SIG-M5 treated with dmso at 0.1 percent for 504 hours (cell line): ENCODE results near the gene RBM7.
A peak's percentile ranks its signal among the peaks of the same experiment; 100 is the strongest.

Source experiments
- DNase-seq: peaks from one replicate; lab custom pipeline; 2025; ENCODE audit not compliant: unreplicated experiment; lab: John Stamatoyannopoulos, UW

The RBM7 gene

DNA sequence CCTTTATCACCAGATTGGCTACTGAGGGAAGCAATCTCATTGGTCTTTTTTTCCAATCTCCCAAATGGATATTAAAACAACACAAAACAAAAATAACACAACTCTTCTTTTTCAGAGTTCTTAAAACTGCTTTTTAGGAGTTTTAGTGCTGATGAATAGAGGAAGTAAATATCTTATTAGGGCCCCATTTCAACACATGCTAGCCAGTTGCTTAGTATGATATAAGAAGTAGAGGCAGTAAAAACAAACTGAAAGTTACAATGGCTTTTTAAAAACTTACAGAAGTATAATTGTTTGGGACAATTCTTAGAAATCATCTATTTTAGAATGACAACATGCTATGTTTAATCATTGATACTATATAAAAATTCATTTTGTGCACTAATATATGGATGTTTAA is 3.5 kb upstream of the RBM7 start:
- DNase-seq = no peak

- no peak for DNase-seq
Observed at GRCh38 chr11:114397349-114397982, 3.0 kb upstream of the RBM7 start.

- DNase-seq = no peak
Observed at GRCh38 chr11:114398303-114398920, 2.1 kb upstream of the RBM7 start.

- no peak for DNase-seq
Observed at GRCh38 chr11:114399490-114400215, 813 bp upstream of the RBM7 start.

DNA sequence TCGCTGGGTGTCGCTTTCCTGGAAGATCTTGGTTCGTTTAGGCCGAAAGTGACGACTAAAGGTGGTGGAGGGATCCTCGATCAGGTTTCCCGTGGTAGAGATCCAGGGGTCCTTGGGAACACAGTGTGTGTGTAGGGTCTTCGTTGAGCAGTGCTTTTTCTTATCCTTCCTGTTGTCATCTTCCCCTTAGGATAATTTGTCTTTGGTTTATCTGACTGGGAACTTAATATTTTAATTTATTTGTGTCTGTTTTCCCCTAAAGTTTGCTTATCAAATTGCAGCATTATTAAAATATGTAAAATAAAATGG is 403 bp downstream of the RBM7 start:
- DNase-seq = no peak

DNA sequence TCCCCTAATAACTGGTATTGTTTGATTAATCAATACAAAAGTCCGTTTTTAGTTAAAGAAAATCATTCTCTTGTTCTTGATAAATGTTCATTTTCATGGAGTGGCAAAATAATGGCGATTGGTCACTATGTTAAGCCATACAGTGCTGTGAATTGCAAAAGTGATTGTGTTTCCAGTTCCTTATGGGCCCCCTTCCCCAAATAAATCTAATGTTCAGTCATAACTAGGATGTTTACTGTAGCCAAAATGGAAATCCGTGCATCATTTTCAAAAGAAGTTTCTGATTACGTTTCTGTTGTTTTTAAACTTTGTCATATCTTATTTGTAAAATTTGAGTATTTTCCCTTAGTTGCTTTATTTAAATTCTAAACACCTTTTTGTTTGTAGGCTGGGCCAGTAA is 845 bp downstream of the RBM7 start:
- peak; percentile 20 for DNase-seq

DNA sequence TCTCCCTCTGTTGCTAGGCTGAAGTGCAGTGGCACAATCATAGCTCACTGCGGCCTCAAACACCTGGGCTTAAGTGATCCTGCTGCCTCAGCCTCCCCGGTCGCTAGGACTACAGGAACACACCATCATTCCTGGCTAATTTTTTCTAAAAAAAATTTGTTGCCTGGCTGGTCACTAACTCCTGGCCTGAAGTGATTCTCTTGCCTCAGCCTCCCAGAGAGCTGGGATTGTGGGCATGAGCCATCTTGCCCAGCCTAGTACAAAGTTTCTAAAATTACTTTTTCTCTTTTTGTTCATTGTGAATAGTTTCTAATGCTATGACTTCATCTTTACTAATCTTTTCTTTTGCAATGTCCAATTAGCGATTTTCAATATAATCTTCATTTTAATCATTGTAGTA is 12.5 kb downstream of the RBM7 start:
- DNase-seq = no peak

GRCh38 chr11:114413958-114414357 is 13.5 kb downstream of the RBM7 start:
- DNase-seq = no peak

DNA sequence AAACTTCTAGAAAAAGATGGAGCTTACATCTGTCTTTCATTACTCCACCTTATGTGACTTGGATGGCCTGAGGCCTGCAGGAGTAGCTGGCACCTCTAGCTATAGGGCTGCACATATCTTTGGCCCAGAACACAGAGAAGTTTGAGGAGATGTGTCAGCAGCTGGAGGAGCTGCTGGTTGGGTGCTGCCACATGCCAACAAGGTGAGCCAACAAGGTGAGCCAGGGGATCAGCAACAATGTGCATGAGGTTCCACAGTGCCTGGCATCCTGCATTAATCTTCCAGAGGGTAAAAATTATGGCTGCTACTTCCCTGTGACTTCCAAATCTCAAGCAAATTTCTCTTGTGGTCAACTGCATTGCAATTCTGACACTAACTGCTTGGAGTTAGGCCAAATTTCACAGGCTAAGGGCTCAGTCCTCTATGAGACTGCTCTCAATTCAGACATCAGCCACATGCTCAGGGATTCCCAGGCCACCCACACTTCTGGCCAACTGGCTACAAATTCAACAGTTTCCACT is 16.0 kb downstream of the RBM7 start:
- DNase-seq = no peak

DNA sequence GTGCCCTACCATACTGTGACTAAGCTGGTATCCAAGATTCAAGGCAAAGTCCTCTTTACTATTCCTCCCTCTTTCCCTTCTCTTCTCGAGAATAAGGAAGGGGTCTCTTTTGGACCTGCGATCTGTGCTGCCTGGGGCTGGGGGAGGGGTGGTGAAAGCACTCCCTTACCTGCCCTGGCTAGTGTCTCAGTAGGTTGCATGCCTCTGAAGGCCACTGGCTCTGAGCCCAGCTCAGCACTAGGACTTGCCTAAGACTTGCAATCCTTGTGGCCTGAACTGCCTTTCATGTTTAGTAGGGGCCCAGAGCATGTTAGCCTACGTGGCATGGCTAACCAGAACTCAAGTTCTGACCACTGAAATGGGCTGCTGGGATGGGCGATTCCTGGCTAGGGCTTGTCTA is 25.8 kb downstream of the RBM7 start:
- DNase-seq = no peak

DNA sequence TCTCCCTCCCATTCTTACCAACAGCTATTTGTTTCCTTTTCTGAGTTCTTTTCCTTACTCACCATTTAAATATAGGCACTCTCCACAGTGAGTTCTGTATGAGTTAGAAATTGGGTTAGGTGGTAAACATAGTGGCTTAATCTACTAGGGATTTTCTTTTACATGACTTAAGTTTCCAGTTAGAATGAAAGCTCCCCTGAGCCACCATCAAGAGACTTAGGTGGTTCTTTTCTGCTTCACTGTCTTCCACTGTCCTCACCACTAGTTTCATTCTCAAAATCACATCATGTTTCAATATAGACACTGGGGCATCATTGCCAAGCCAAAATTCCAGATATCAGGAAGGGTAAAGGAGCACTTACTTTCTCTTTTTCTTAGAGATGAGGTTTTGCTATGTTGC is 29.8 kb downstream of the RBM7 start:
- DNase-seq = no peak

DNA sequence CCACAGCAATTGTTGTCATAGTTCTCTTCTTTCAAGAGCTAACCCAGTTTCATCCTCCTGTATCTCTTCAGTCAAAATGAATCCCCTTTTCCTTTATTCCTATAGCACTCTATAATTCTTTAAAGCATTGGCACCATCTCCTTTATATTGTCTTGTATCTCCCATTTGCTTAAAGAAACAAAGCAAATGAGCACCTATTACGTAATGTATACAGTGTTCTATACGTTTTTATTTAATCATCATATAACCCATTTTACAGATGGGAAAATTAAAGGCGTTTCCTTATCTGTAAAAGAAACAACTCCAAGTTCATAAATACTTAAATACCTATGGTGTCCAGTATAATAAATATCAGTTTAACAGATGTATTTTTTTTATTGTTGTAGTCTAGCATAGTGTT is 32.4 kb downstream of the RBM7 start:
- no peak for DNase-seq

DNA sequence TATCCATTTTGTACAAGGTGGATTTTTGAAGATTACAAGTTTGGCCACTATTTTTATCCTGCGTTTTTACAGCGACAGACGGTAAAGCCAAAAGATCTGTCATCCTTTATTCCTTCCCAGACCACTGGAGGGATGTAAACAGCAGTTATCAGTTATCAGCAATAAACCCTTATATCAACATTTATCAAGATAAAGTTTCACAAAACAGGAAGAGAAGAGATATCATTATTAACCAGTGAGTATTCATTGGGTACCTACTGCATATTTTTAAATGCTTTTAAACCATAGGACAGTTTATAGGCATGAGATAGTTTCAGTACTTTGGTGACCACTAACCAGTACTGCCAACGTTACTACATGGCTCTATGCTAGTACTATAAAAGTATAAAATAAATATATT is 32.9 kb downstream of the RBM7 start:
- DNase-seq = no peak

DNA sequence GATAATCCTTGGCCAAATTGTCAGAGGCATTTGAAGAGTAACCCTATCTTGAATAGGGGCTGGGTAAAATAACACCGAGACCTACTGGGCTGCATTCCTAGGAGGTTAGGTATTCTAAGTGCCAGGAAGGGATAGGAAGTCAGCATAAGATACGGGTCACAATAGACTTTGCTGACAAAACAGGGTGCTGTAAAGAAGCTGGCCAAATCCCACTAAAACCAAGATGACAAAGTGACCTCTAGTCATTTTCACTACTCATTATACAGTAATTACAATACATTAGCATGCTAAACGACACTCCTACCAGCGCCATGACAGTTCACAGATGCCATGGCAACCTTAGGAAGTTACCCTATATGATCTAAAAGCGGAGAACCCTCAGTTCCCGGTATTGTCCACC is 37.8 kb downstream of the RBM7 start:
- no peak for DNase-seq

GRCh38 chr11:114439229-114440120 is 39.0 kb downstream of the RBM7 start, which contains the start of gene REXO2:
REXO2 (plus strand) TSS chr11:114439467; CDS start chr11:114439529, 62 bp downstream.
- DNase-seq = peak; percentile 86

DNA sequence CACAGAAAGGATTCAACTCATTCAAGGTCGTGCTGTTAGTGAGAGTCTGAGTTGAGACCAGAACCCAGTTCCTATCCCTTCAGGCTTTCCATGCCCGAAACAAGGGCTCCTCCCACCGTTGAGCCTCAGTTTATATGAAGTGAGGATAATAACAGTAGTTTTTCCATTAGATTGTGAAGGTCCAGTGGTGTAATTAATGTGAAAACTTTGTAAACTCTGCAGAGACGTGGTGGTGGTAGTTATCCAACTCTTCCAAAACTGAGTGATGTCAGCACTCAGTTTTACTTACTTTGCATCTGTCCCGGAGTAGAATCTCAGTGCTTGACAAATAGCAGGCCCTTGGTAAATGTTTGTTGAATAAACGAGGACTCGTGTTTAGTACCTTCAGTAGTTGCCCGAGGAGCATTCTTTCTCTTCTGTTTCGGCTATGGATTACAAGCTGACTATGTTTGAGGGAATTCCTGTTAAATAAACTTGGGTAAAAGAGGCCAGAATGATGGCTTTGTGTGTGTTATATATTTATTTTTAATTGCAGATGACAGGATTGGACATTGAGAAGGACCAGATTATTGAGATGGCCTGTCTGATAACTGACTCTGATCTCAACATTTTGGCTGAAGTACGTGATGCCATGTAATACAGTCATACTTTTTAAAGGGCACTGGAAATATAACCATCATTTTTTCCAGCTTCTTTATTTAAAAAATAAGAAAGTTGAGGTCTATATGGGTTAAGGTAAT is 39.8 kb downstream of the RBM7 start:
- no peak for DNase-seq

GRCh38 chr11:114440971-114441763 is 40.7 kb downstream of the RBM7 start:
- DNase-seq = no peak

DNA sequence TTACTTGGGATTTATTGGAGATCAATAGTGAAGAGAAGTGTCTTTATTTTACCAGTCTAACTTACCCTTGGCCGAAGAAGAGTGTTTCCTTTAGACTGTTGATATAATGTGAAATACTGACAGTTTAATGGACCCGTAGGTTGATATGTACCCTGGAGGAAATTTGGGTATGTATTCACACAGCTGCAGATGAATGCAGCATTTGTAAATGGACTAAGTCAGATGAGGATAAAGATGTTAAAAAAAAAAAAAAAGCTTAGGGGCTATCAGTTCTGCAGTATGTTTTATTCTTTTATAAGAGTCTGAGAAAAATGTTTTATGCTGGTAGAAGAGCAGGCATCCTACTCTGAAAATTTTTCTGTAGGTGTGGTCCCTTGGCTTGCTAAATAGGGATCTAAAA is 41.5 kb downstream of the RBM7 start:
- no peak for DNase-seq

- no peak for DNase-seq
Observed at GRCh38 chr11:114442536-114442935, 42.1 kb downstream of the RBM7 start.

DNA sequence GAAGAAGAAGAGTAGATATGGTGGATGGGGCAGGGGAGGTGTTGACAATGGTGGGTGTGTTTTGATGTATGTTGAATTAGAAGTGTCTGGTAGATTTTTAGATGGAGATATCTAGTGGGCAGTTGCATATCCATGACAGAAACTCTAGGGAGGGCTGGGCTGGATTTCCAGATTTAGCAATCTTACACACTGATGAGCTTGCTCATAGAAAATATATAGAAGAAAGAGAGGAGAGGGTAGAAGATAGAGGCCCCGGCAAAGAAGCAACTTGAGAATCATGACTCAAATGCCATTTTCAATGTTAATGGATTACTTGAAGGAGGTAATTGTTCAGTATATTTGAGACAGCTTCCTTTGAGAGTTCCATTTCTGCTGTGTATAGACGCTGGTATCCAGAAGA is 47.0 kb downstream of the RBM7 start:
- DNase-seq = no peak
